ENCODE data around the gene MDK. TPM values are rescaled to one million over a fixed set of nuclear protein-coding genes. Genes with fewer than 3 reads are reported as not detected.

The MDK gene
- total RNA-seq, 1 experiment from 2014 or later = 399 TPM

DNA sequence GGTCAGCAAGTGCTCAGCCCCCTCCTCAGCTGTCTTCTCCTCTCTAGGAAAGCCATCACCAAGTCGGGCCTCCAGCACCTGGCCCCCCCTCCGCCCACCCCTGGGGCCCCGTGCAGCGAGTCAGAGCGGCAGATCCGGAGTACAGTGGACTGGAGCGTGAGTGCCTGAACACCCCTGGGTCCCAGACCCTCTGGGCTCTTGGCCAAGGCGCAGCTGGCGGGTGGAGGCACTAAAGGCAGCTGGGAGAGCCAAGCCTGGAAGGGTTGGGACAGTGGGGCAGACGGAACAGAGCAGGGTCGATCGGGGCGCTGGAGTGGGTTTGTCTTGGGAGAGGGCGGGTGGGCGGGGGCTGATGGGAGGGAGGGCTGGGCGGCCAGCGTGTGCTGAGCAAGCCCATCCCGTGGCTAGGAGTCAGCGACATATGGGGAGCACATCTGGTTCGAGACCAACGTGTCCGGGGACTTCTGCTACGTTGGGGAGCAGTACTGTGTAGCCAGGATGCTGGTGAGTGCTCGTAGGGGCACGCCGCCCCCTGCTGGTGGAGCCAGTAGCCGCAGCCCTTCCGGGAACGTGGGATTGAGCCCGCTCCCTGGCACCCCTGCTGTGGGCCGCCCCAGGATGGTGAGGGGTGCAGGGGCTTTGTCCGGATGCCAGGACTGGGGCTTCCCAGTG lies 14.1 kb upstream of the MDK start:
- peak in 1 of 2 experiments; percentile 67 for DNase-seq
- BruUV-seq (replicated peaks) = no TSS peak
- Histone ChIP-seq H3K4me1 (replicated peaks; ENCODE audit: insufficient read depth) (peaks cover 20% of the 10 kb centered on the region), H3K27ac (no peak overlapping the region), H3K9me3 (ENCODE audit: insufficient read depth, low read depth) (no peaks in the 10 kb centered on the region), H3K27me3 (ENCODE audit: insufficient read depth, low read depth) (no peaks in the 10 kb centered on the region), H2AFZ (no peak overlapping the region), H3F3A (ENCODE audit: insufficient read depth, low read depth) (peaks cover 15% of the 10 kb centered on the region; the same call in 1 of the 2 replicates), H3K36me3 (ENCODE audit: low read depth) (peaks cover 8% of the 10 kb centered on the region; the same call in 1 of the 2 replicates), H3K4me3 (no peak overlapping the region), H3K79me2 (ENCODE audit: low read depth) (peaks cover 13% of the 10 kb centered on the region), H4K20me1 (ENCODE audit: insufficient read depth) (peaks cover 11% of the 10 kb centered on the region; the same call in 1 of the 2 replicates), H3K4me2 (no peak overlapping the region), H3K9me2 (ENCODE audit: insufficient read depth) (no peaks in the 10 kb centered on the region)
- CTCF ChIA-PET = interaction anchor here (0.5 to 1.6 kb wide), 2 partner anchors 21 to 179 kb away, joined by 3 to 14 read pairs; no protein-coding TSS in a partner anchor
- POLR2A ChIA-PET (ENCODE audit: unreplicated experiment) = no interaction called here
- no peak for TF ChIP-seq EZH2 (IDR thresholded peaks at IDR 0.05; ENCODE audit: low read depth)
- peak; percentile 88 for TF ChIP-seq CTCF (conservative IDR thresholded peaks at IDR 0.05)
- intact Hi-C loops (cut with micrococcal nuclease; ENCODE audit: unreplicated experiment) = loop anchor here (1.0 to 5.0 kb wide), 3 partner anchors 128 to 990 kb away; no protein-coding TSS in a partner anchor

DNA sequence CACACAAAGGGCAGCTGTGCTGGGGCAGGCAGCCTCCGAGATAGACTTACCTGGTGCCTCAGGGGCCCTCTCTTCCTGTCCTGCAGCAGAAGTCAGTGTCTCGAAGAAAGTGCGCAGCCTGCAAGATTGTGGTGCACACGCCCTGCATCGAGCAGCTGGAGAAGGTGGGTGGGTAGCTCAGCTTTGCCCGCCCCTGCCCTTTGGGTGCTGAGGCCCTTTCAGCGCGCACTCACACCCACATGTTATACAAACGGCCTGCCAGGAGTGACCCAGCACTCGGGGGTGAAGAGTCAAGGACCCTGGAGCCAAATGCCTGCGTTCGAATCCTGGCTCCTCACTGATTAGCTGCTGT lies 13.6 kb upstream of the MDK start:
- DNase-seq = no peak
- ChIA-PET POLR2A (ENCODE audit: unreplicated experiment) (no interaction called here), CTCF (interaction anchor here (1.6 kb wide), 1 partner anchor 21 kb away, joined by 3 read pairs; no protein-coding TSS in a partner anchor)
- Histone ChIP-seq H3K36me3 (ENCODE audit: low read depth) (peaks cover 8% of the 10 kb centered on the region; the same call in 1 of the 2 replicates), H2AFZ (no peak overlapping the region), H4K20me1 (ENCODE audit: insufficient read depth) (peaks cover 11% of the 10 kb centered on the region; the same call in 1 of the 2 replicates), H3K9me3 (ENCODE audit: insufficient read depth, low read depth) (no peaks in the 10 kb centered on the region), H3K4me2 (no peak overlapping the region), H3K4me3 (no peak overlapping the region), H3K27ac (no peak overlapping the region), H3K9me2 (ENCODE audit: insufficient read depth) (no peaks in the 10 kb centered on the region), H3K27me3 (ENCODE audit: insufficient read depth, low read depth) (no peaks in the 10 kb centered on the region), H3F3A (ENCODE audit: insufficient read depth, low read depth) (peaks cover 13% of the 10 kb centered on the region; the same call in 1 of the 2 replicates), H3K4me1 (replicated peaks; ENCODE audit: insufficient read depth) (peaks cover 15% of the 10 kb centered on the region), H3K79me2 (ENCODE audit: low read depth) (peaks cover 13% of the 10 kb centered on the region)
- no TSS peak for BruUV-seq (replicated peaks)
- intact Hi-C loops (cut with micrococcal nuclease; ENCODE audit: unreplicated experiment) = loop anchor here (1.0 to 5.0 kb wide), 5 partner anchors 129 to 989 kb away; no protein-coding TSS in a partner anchor
- no peak for TF ChIP-seq EZH2 (IDR thresholded peaks at IDR 0.05; ENCODE audit: low read depth)
- TF ChIP-seq CTCF (conservative IDR thresholded peaks at IDR 0.05) = peak; percentile 49

DNA sequence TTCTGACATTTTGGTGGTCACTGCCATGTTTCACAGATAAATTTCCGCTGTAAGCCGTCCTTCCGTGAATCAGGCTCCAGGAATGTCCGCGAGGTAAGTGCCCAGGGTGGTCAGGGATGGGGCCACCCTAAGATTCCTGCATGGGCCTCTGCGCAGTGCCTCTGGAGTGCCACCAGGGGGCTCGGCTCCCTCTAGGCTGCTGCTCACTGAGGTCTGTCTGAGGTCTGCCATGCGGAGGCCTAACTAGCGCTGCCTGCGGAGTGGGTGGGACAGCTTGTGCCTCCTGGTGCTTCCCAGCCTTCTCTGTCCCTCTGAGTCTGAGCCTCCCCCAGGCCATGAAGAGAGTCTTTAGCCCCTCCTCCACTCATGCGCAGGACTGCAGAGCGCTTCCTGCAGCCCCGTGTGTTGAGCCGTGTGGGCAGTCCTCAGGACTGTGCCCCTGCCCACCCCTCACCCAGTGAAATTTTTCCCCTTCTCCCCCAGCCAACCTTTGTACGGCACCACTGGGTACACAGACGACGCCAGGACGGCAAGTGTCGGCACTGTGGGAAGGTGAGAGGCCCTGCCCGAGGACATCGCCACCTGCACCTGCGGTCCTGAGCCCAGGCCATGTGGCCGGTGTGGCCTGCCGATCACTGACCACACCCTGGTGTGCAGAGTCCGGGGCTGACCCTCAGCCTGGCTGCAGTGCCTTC lies 11.9 kb upstream of the MDK start:
- H3K9me3 ChIP-seq (ENCODE audit: insufficient read depth, low read depth) = no peaks in the 10 kb centered on the region
- no peak overlapping the region for H3K27ac ChIP-seq
- intact Hi-C loops (cut with micrococcal nuclease; ENCODE audit: unreplicated experiment) = loop anchor here (2.0 to 5.0 kb wide), 3 partner anchors 169 to 988 kb away; no protein-coding TSS in a partner anchor
- H3F3A ChIP-seq (ENCODE audit: insufficient read depth, low read depth) = peaks cover 14% of the 10 kb centered on the region; the same call in 1 of the 2 replicates
- BruUV-seq (replicated peaks) = no TSS peak
- peaks cover 2% of the 10 kb centered on the region; the same call in 1 of the 2 replicates for H4K20me1 ChIP-seq (ENCODE audit: insufficient read depth)
- H3K36me3 ChIP-seq (ENCODE audit: low read depth) = peaks cover 8% of the 10 kb centered on the region; the same call in 1 of the 2 replicates
- H2AFZ ChIP-seq = no peak overlapping the region
- no peaks in the 10 kb centered on the region for H3K9me2 ChIP-seq (ENCODE audit: insufficient read depth)
- peaks cover 4% of the 10 kb centered on the region for H3K79me2 ChIP-seq (ENCODE audit: low read depth)
- no peaks in the 10 kb centered on the region for H3K4me1 ChIP-seq (replicated peaks; ENCODE audit: insufficient read depth)
- CTCF ChIA-PET = no interaction called here
- no peak overlapping the region for H3K4me2 ChIP-seq
- TF ChIP-seq EZH2 (IDR thresholded peaks at IDR 0.05; ENCODE audit: low read depth) (no peak), CTCF (conservative IDR thresholded peaks at IDR 0.05) (peak; percentile 95)
- H3K27me3 ChIP-seq (ENCODE audit: insufficient read depth, low read depth) = no peaks in the 10 kb centered on the region
- DNase-seq = peak; percentile 60 to 79
- POLR2A ChIA-PET (ENCODE audit: unreplicated experiment) = no interaction called here
- no peak overlapping the region for H3K4me3 ChIP-seq
